ENCODE results near the gene COPZ2. TPM values are rescaled to one million over a fixed set of nuclear protein-coding genes. Genes with fewer than 3 reads are reported as not detected.
"Not testable (repeated sequence)": the region's sequence is repeated elsewhere in the genome, so short reads cannot be mapped to it uniquely, and the experiment has no call there.

The COPZ2 gene
- total RNA-seq, 1 experiment from 2014 or later = not detected

GRCh38 chr17:48070195-48070594, 32.6 kb upstream of the COPZ2 start:
- BruUV-seq (replicated peaks) = no TSS peak
- no peak for DNase-seq (ENCODE audit: low spot score)
- TF ChIP-seq EZH2 (IDR thresholded peaks at IDR 0.05; ENCODE audit: borderline replicate concordance, low read depth, low read length, poor library complexity, severe bottlenecking) (no peak), CTCF (conservative IDR thresholded peaks at IDR 0.05; ENCODE audit: low read depth, low read length) (no peak)
- no peak overlapping the region for H3K27ac ChIP-seq (ENCODE audit: low read depth, low read length, poor library complexity, severe bottlenecking)
- H3K4me3 ChIP-seq (ENCODE audit: low read depth, low read length, poor library complexity, severe bottlenecking) = no peak overlapping the region
- H3K9me3 ChIP-seq (ENCODE audit: low read depth, low read length, poor library complexity, severe bottlenecking) = no peaks in the 10 kb centered on the region
- ChIA-PET POLR2A (ENCODE audit: low non-redundant PET) (interaction anchor here (0.6 kb wide), 1 partner anchor 14 kb away, joined by 3 read pairs; no protein-coding TSS in a partner anchor), CTCF (interaction anchor here (0.6 kb wide), 1 partner anchor 356 kb away, joined by 3 read pairs; no protein-coding TSS in a partner anchor)
- peaks cover 93% of the 10 kb centered on the region for H3K36me3 ChIP-seq (ENCODE audit: insufficient read depth, low read length, poor library complexity, severe bottlenecking)
- intact Hi-C loops (cut with micrococcal nuclease; ENCODE audit: unreplicated experiment) = no loop called here
- H3K27me3 ChIP-seq (replicated peaks; ENCODE audit: insufficient read depth, low read depth, low read length, poor library complexity) = no peaks in the 10 kb centered on the region
- no peaks in the 10 kb centered on the region for H3K4me1 ChIP-seq (ENCODE audit: insufficient read depth, low read length, poor library complexity, severe bottlenecking)

- BruUV-seq (replicated peaks) = no TSS peak
- POLR2A ChIA-PET (ENCODE audit: low non-redundant PET) = no interaction called here
- H3K27ac ChIP-seq (ENCODE audit: low read depth, low read length, poor library complexity, severe bottlenecking) = no peak overlapping the region
- CTCF ChIA-PET = interaction anchor here (0.6 to 1.3 kb wide), 3 partner anchors 11 to 62 kb away, joined by 3 to 9 read pairs (median 3); no protein-coding TSS in a partner anchor
- H3K4me1 ChIP-seq (ENCODE audit: insufficient read depth, low read length, poor library complexity, severe bottlenecking) = no peaks in the 10 kb centered on the region
- intact Hi-C loops (cut with micrococcal nuclease; ENCODE audit: unreplicated experiment) = no loop called here
- no peaks in the 10 kb centered on the region for H3K9me3 ChIP-seq (ENCODE audit: low read depth, low read length, poor library complexity, severe bottlenecking)
- TF ChIP-seq CTCF (conservative IDR thresholded peaks at IDR 0.05; ENCODE audit: low read depth, low read length) (peak; percentile 34; the same call in 1 of the 2 replicates), EZH2 (IDR thresholded peaks at IDR 0.05; ENCODE audit: borderline replicate concordance, low read depth, low read length, poor library complexity, severe bottlenecking) (no peak)
- H3K4me3 ChIP-seq (ENCODE audit: low read depth, low read length, poor library complexity, severe bottlenecking) = no peak overlapping the region
- peak; percentile 23 for DNase-seq (ENCODE audit: low spot score)
- no peaks in the 10 kb centered on the region for H3K27me3 ChIP-seq (replicated peaks; ENCODE audit: insufficient read depth, low read depth, low read length, poor library complexity)
- H3K36me3 ChIP-seq (ENCODE audit: insufficient read depth, low read length, poor library complexity, severe bottlenecking) = peaks cover 92% of the 10 kb centered on the region
Observed at GRCh38 chr17:48068491-48068961, 30.9 kb upstream of the COPZ2 start.

GRCh38 chr17:48067808-48068207, 30.2 kb upstream of the COPZ2 start:
- H3K27ac ChIP-seq (ENCODE audit: low read depth, low read length, poor library complexity, severe bottlenecking); POLR2A ChIA-PET (ENCODE audit: low non-redundant PET); BruUV-seq (replicated peaks); H3K9me3 ChIP-seq (ENCODE audit: low read depth, low read length, poor library complexity, severe bottlenecking); intact Hi-C loops (cut with micrococcal nuclease; ENCODE audit: unreplicated experiment); DNase-seq (ENCODE audit: low spot score); H3K4me1 ChIP-seq (ENCODE audit: insufficient read depth, low read length, poor library complexity, severe bottlenecking); H3K27me3 ChIP-seq (replicated peaks; ENCODE audit: insufficient read depth, low read depth, low read length, poor library complexity); H3K4me3 ChIP-seq (ENCODE audit: low read depth, low read length, poor library complexity, severe bottlenecking): not testable (repeated sequence)
- CTCF ChIA-PET = interaction anchor here (1.2 to 1.3 kb wide), 2 partner anchors 12 to 18 kb away, joined by 3 read pairs; no protein-coding TSS in a partner anchor
- peaks cover 90% of the 10 kb centered on the region for H3K36me3 ChIP-seq (ENCODE audit: insufficient read depth, low read length, poor library complexity, severe bottlenecking)

GRCh38 chr17:48067245-48067644, 29.6 kb upstream of the COPZ2 start:
- TF ChIP-seq EZH2 (IDR thresholded peaks at IDR 0.05; ENCODE audit: borderline replicate concordance, low read depth, low read length, poor library complexity, severe bottlenecking) = no peak
- no peak for TF ChIP-seq CTCF (conservative IDR thresholded peaks at IDR 0.05; ENCODE audit: low read depth, low read length)
- Histone ChIP-seq H3K4me1 (ENCODE audit: insufficient read depth, low read length, poor library complexity, severe bottlenecking) (no peaks in the 10 kb centered on the region), H3K27me3 (replicated peaks; ENCODE audit: insufficient read depth, low read depth, low read length, poor library complexity) (no peaks in the 10 kb centered on the region), H3K27ac (ENCODE audit: low read depth, low read length, poor library complexity, severe bottlenecking) (no peak overlapping the region), H3K4me3 (ENCODE audit: low read depth, low read length, poor library complexity, severe bottlenecking) (no peak overlapping the region), H3K36me3 (ENCODE audit: insufficient read depth, low read length, poor library complexity, severe bottlenecking) (peaks cover 90% of the 10 kb centered on the region), H3K9me3 (ENCODE audit: low read depth, low read length, poor library complexity, severe bottlenecking) (no peaks in the 10 kb centered on the region)
- no TSS peak for BruUV-seq (replicated peaks)
- CTCF ChIA-PET = interaction anchor here (1.6 kb wide), 1 partner anchor 12 kb away, joined by 7 read pairs; no protein-coding TSS in a partner anchor
- POLR2A ChIA-PET (ENCODE audit: low non-redundant PET) = interaction anchor here (0.6 kb wide), 1 partner anchor 76 kb away, joined by 3 read pairs; no protein-coding TSS in a partner anchor
- intact Hi-C loops (cut with micrococcal nuclease; ENCODE audit: unreplicated experiment) = no loop called here
- DNase-seq (ENCODE audit: low spot score) = no peak
